ENCODE measurements around the gene TNNC2. TPM values are rescaled to one million over a fixed set of nuclear protein-coding genes. Genes with fewer than 3 reads are reported as not detected.

Gene TNNC2
- total RNA-seq, 2 donors from 2014 or later, result 2.9 to 3.8 TPM

DNA sequence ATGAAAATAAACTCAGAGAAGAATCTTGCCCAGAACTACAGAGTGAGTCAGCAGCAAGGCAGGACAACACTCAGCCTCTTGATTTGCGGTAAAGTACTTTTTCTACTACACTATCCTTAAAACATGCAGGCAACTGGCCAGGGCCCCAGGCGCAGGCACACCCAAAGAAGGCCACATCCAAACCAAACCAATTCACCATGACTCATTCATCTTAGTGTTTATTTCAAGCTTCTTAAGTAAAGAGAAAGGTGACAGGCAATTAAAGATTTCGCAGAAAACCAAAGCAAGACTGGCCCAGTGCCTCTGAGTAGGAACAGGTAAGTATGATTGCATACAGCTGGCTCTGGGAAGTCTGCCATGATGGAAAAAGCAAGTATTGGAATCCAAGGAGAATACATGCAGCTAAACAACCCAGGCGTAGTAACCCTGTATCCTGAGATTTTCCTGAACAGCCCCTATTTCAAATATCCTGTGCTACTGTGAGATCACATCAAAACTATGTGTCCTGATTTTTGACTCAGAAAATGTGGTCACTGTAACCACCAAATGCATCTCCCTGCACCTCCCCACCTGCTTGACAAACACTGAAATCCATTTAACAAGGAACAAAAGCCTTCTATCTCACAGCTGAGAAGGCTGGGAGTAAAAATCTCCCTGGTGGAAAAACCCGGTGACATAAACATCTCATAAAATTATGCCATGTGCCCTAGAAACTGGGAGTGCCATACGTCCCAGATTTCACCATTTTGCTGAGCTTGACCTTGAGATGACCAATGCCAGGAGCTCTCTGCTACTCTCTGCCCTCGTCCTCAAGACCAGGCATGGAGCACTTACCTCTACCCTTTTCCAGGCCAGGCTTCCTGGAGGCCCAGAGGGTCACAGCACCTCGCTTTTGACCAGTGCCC lies 47.8 kb downstream of the TNNC2 start:
- H3K4me1 ChIP-seq, result peaks cover 10% of the 10 kb centered on the region
- no peaks in the 10 kb centered on the region for H3K36me3 ChIP-seq

GRCh38 chr20:45776931-45777330 lies 50.2 kb downstream of the TNNC2 start:
- Histone ChIP-seq H3K36me3 (no peaks in the 10 kb centered on the region), H3K9me3 (no peaks in the 10 kb centered on the region), H3K4me3 (no peak overlapping the region), H3K27ac (no peak overlapping the region), H3K4me1 (peaks cover 9% of the 10 kb centered on the region), H3K27me3 (no peaks in the 10 kb centered on the region), H3K9ac (ENCODE audit: low read depth in 2 of 2, low read length in 2 of 2) (no peak overlapping the region)
- no peak for TF ChIP-seq CTCF (IDR thresholded peaks at IDR 0.05)
- intact Hi-C loops (cut with DNase I), result no loop called here
- DNase-seq, result no peak

More for the DNA sequence above, 47.8 kb downstream of the TNNC2 start:
- peak; percentile 90 for DNase-seq
- no peaks in the 10 kb centered on the region for H3K27me3 ChIP-seq
- H3K27ac ChIP-seq, result peak overlapping the region; percentile 81
- H3K9ac ChIP-seq (ENCODE audit: low read depth in 2 of 2, low read length in 2 of 2), result peak overlapping the region in 1 of 2 donors; percentile 61
- no peak overlapping the region for H3K4me3 ChIP-seq
- H3K9me3 ChIP-seq, result no peaks in the 10 kb centered on the region
- TF ChIP-seq CTCF (IDR thresholded peaks at IDR 0.05), result no peak
- intact Hi-C loops (cut with DNase I), result no loop called here

- intact Hi-C loops (cut with DNase I), result no loop called here
- no peaks in the 10 kb centered on the region for H3K9me3 ChIP-seq
- no peak for TF ChIP-seq CTCF (IDR thresholded peaks at IDR 0.05)
- no peaks in the 10 kb centered on the region for H3K36me3 ChIP-seq
- H3K9ac ChIP-seq (ENCODE audit: low read depth in 2 of 2, low read length in 2 of 2), result no peak overlapping the region
- peaks cover 1% of the 10 kb centered on the region for H3K4me1 ChIP-seq
- no peak for DNase-seq
- no peak overlapping the region for H3K4me3 ChIP-seq
- no peaks in the 10 kb centered on the region for H3K27me3 ChIP-seq
- H3K27ac ChIP-seq, result peak overlapping the region; percentile 34
These were observed 51.7 kb downstream of the TNNC2 start for GRCh38 chr20:45775411-45775810.

GRCh38 chr20:45774945-45775344 lies 52.2 kb downstream of the TNNC2 start:
- TF ChIP-seq CTCF (IDR thresholded peaks at IDR 0.05), result no peak

More at GRCh38 chr20:45774945-45775344, 52.2 kb downstream of the TNNC2 start:
- Histone ChIP-seq H3K9me3 (no peaks in the 10 kb centered on the region), H3K27me3 (no peaks in the 10 kb centered on the region), H3K9ac (ENCODE audit: low read depth in 2 of 2, low read length in 2 of 2) (no peak overlapping the region), H3K4me3 (no peak overlapping the region), H3K36me3 (no peaks in the 10 kb centered on the region), H3K27ac (peak overlapping the region; percentile 34), H3K4me1 (no peaks in the 10 kb centered on the region)
- DNase-seq, result no peak
- intact Hi-C loops (cut with DNase I), result loop anchor here (5.0 kb wide), 1 partner anchor 183 kb away; no protein-coding TSS in a partner anchor

Other genes with a start within 250 kb of the TNNC2 start
- gene WFDC8, start 248.0 kb downstream of the TNNC2 start, total RNA-seq, result not detected
- gene WFDC10A, start 197.6 kb downstream of the TNNC2 start, total RNA-seq, result not detected
- gene WFDC9, start 196.0 kb downstream of the TNNC2 start, total RNA-seq, result not detected
- gene WFDC11, start 157.1 kb downstream of the TNNC2 start, total RNA-seq, result not detected
- gene WFDC13, start 125.3 kb downstream of the TNNC2 start, total RNA-seq, result not detected
- not detected for gene WFDC10B, start 122.3 kb downstream of the TNNC2 start, total RNA-seq
- gene SPINT4, start 105.0 kb downstream of the TNNC2 start, total RNA-seq, result not detected
- 10 to 100 TPM in 1 of 2 donors, 1 to 10 TPM in 1; 2.5 to 15.6 TPM for gene WFDC3, start 35.4 kb downstream of the TNNC2 start, total RNA-seq
- 10 to 100 TPM; 41.5 to 96.5 TPM for gene DNTTIP1, start 35.4 kb downstream of the TNNC2 start, total RNA-seq
- gene UBE2C, start 14.7 kb downstream of the TNNC2 start, total RNA-seq, result 100 to 1,000 TPM in 1 of 2 donors, 10 to 100 TPM in 1; 23.7 to 117 TPM
- gene SNX21, start 6.5 kb upstream of the TNNC2 start, total RNA-seq, result 10 to 100 TPM; 11.2 to 12.6 TPM
- 10 to 100 TPM; 49.8 to 58.5 TPM for gene ACOT8, start 30.1 kb upstream of the TNNC2 start, total RNA-seq
- gene ZSWIM3, start 30.3 kb upstream of the TNNC2 start, total RNA-seq, result 1 to 10 TPM; 4.6 to 5.2 TPM
- 10 to 100 TPM; 13.3 to 13.4 TPM for gene ZSWIM1, start 53.9 kb upstream of the TNNC2 start, total RNA-seq
- 1 to 10 TPM; 1.5 TPM for gene SPATA25, start 60.3 kb upstream of the TNNC2 start, total RNA-seq
- 1 to 10 TPM; 3.5 to 4.0 TPM for gene NEURL2, start 63.9 kb upstream of the TNNC2 start, total RNA-seq
- gene CTSA, start 64.0 kb upstream of the TNNC2 start, total RNA-seq, result 100 to 1,000 TPM; 273 to 366 TPM
- gene PLTP, start 84.8 kb upstream of the TNNC2 start, total RNA-seq, result 10 to 100 TPM; 17.4 to 36.2 TPM
- gene PCIF1, start 107.4 kb upstream of the TNNC2 start, total RNA-seq, result 10 to 100 TPM; 28.9 to 33.6 TPM
- gene ZNF335, start 144.9 kb upstream of the TNNC2 start, total RNA-seq, result 10 to 100 TPM; 11.3 to 22.1 TPM
- gene MMP9, start 181.6 kb upstream of the TNNC2 start, total RNA-seq, result 1 to 10 TPM; 1.3 to 4.0 TPM
- gene SLC12A5, start 201.9 kb upstream of the TNNC2 start, total RNA-seq, result under 1 TPM in 1 of 2 donors, not detected in 1; 0.96 TPM

All from colonic mucosa (tissue), 4 donors.